Caco-2 (cell line): ENCODE data around the gene MED25. TPM values are rescaled to one million over a fixed set of nuclear protein-coding genes. Genes with fewer than 3 reads are reported as not detected.

Source experiments
- BruUV-seq: library from RNA; stranded (reverse); fragments of 400-500 nt; replicated peaks from 2 replicates; lab custom pipeline; 2021; lab: Mats Ljungman, UMichigan
- CTCF ChIA-PET: fragments of 300-600 bp; sonication (Branson Sonifier 250); formaldehyde crosslinking; loops from one replicate; lab custom pipeline; 2022; ENCODE audit warnings: antibody characterized with exemption; lab: Charles Lee
- POLR2A ChIA-PET: fragments of 300-600 bp; sonication (Branson Sonifier 250); formaldehyde crosslinking; loops from one replicate; lab custom pipeline; 2022; ENCODE audit warnings: antibody characterized with exemption; lab: Charles Lee
- DNase-seq, 2 experiments: peaks; one replicate each; pipeline versions ENCODE4 v3.0.0 to v3.0.0-alpha.2; 2020 to 2022
- H3K27me3 ChIP-seq: replicated peaks from 2 replicates; pipeline ENCODE4 v1.6.0; 2011; ENCODE audit warnings: low read length; ENCODE audit not compliant: control insufficient read depth, insufficient read depth
- H3K36me3 ChIP-seq: 2 replicates; pipeline ENCODE4 v1.5.1; 2011; ENCODE audit warnings: low read length; ENCODE audit not compliant: control insufficient read depth, insufficient read depth
- H3K4me1 ChIP-seq: fragments of 250-450 bp; sonication (Bioruptor Pico); 2 replicates; pipeline ENCODE4 v1.5.1; 2020; ENCODE audit warnings: mild to moderate bottlenecking
- H3K4me3 ChIP-seq: 2 replicates; pipeline ENCODE4 v1.5.1; 2011; ENCODE audit warnings: low read depth, mild to moderate bottlenecking, control low read depth, low read length
- H3K9me3 ChIP-seq: fragments of 250-450 bp; sonication (Bioruptor Pico); 2 replicates; pipeline ENCODE4 v1.5.1; 2020; ENCODE audit warnings: mild to moderate bottlenecking, moderate library complexity
- H3K27ac Mint-ChIP-seq: one replicate; pipeline ENCODE4 v1.8.0; 2022; ENCODE audit warnings: mixed read lengths; ENCODE audit not compliant: unreplicated experiment
- H3K27me3 Mint-ChIP-seq: one replicate; pipeline ENCODE4 v1.8.0; 2022; ENCODE audit warnings: mixed read lengths; ENCODE audit not compliant: insufficient read depth, unreplicated experiment
- H3K36me3 Mint-ChIP-seq: one replicate; pipeline ENCODE4 v1.8.0; 2022; ENCODE audit warnings: mild to moderate bottlenecking, mixed read lengths; ENCODE audit not compliant: insufficient read depth, unreplicated experiment
- H3K4me1 Mint-ChIP-seq: one replicate; pipeline ENCODE4 v1.8.0; 2022; ENCODE audit warnings: low read depth, mixed read lengths; ENCODE audit not compliant: unreplicated experiment
- H3K4me3 Mint-ChIP-seq: one replicate; pipeline ENCODE4 v1.8.0; 2022; ENCODE audit warnings: mild to moderate bottlenecking, moderate library complexity, mixed read lengths; ENCODE audit not compliant: unreplicated experiment
- H3K9me3 Mint-ChIP-seq: one replicate; pipeline ENCODE4 v1.8.0; 2022; ENCODE audit warnings: mixed read lengths; ENCODE audit not compliant: unreplicated experiment
- intact Hi-C: fragments of 100-400 bp; cut with micrococcal nuclease; formaldehyde crosslinking; loops from one replicate; pipeline ENCODE4 v1.10.0; 2022; ENCODE audit not compliant: unreplicated experiment
- total RNA-seq: library from RNA; stranded (reverse); gene quantifications from 2 replicates; pipeline ENCODE4 v1.2.3, GENCODE V29; 2022
- TF ChIP-seq, protein P1 (sequence below), 2 experiments: fragments of 200-600 bp in 1 of 2; IDR thresholded peaks; 1 replicate in 1 of 2; 2 replicates in 1 of 2; pipeline versions ENCODE4 v1.5.1 to v1.8.0; 2011 to 2022; ENCODE audit warnings: antibody characterized with exemption in 1 of 2, control low read depth in 1 of 2, inconsistent platforms in 1 of 2, low read depth in 1 of 2, low read length in 1 of 2, mild to moderate bottlenecking in 1 of 2, moderate library complexity in 1 of 2; ENCODE audit not compliant: insufficient read depth in 1 of 2, severe bottlenecking in 1 of 2, unreplicated experiment in 1 of 2

MED25 gene
- total RNA-seq, 1 experiment from 2014 or later: 102 TPM

DNA sequence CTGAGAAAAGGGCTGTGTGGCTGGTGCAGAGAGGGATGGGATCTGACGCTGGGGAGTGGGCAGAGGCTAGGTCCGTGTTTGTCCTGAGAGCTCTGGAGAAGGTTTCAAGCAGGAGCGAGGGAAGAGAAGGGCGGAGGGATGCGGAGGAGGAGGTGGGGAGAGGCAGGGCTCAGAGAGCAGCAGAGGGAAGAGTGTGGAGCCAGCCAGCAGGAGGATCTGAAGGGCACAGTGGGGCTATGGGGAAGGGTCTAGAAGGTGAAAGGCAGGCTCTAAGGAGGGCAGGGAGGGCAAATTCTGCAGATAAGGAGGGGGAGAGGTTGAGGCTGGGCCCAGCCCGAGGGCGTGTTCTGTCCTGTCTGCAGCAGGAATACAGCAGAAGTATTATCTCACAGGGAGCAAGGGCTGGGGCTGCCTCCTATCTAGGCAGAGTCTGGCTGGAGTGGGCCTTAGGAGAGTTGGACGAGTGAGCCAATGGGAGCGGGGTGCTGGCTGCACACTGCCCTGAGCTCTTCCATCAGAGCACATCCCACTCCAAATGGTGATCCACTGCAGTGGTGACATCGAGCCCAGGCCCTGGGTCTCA is 45.1 kb upstream of the MED25 start:
- CTCF ChIA-PET: no interaction called here

DNA sequence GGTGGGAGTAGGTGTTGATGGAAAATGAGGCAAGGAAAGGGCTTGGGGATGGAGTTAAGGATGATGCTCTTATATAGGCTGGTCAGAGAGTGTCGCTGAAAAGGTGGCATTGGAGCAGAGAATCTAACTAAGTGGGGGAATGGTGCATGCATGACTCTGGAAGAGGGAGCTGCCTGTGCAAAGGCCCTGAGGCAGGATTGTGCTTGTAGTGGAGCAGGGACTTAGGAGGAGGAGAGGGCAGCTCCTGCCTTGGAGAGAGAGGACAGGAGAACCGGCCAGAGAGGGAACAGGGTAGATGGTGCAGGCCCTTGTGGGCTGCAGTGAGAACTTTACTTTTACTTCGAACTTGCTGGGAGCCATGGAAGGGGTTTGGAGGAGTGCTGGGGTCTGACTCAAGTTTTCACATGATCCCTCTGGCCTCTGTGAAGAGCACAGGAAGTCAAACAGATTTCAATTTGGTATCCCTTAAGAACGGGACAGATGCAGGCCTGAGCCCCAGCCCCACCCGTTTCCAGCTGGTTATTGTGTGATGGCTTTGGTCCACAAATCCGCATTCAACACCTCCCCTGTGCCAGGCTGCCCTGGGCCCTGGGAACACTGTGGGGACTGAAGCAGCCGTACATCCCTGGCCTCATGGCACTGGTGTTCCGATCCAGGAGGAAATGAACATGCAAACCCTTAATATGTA is 44.3 kb upstream of the MED25 start:
- ChIA-PET CTCF (no interaction called here), POLR2A (no interaction called here)

More for the DNA sequence above, 45.1 kb upstream of the MED25 start:
- Histone ChIP-seq H3K36me3 (no peaks in the 10 kb centered on the region), H3K9me3 (no peaks in the 10 kb centered on the region), H3K4me3 (no peak overlapping the region), H3K27me3 (no peaks in the 10 kb centered on the region), H3K4me1 (peaks cover 18% of the 10 kb centered on the region)
- H3K4me3 Mint-ChIP-seq: no peak overlapping the region
- TF ChIP-seq, protein P1, sequence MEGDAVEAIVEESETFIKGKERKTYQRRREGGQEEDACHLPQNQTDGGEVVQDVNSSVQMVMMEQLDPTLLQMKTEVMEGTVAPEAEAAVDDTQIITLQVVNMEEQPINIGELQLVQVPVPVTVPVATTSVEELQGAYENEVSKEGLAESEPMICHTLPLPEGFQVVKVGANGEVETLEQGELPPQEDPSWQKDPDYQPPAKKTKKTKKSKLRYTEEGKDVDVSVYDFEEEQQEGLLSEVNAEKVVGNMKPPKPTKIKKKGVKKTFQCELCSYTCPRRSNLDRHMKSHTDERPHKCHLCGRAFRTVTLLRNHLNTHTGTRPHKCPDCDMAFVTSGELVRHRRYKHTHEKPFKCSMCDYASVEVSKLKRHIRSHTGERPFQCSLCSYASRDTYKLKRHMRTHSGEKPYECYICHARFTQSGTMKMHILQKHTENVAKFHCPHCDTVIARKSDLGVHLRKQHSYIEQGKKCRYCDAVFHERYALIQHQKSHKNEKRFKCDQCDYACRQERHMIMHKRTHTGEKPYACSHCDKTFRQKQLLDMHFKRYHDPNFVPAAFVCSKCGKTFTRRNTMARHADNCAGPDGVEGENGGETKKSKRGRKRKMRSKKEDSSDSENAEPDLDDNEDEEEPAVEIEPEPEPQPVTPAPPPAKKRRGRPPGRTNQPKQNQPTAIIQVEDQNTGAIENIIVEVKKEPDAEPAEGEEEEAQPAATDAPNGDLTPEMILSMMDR (IDR thresholded peaks at IDR 0.05; ENCODE audit: insufficient read depth in 1 of 2, low read depth in 1 of 2, low read length in 1 of 2, severe bottlenecking in 1 of 2, unreplicated experiment in 1 of 2): no peak
- BruUV-seq: no TSS peak
- H3K27me3 Mint-ChIP-seq: no peaks in the 10 kb centered on the region
- intact Hi-C loops: no loop called here
- peak in 1 of 2 experiments; percentile 57 for DNase-seq
- peak overlapping the region; percentile 7 for H3K27ac Mint-ChIP-seq
- peaks cover 21% of the 10 kb centered on the region for H3K4me1 Mint-ChIP-seq
- peaks cover 30% of the 10 kb centered on the region for H3K36me3 Mint-ChIP-seq
- H3K9me3 Mint-ChIP-seq: no peaks in the 10 kb centered on the region
- POLR2A ChIA-PET: no interaction called here

DNA sequence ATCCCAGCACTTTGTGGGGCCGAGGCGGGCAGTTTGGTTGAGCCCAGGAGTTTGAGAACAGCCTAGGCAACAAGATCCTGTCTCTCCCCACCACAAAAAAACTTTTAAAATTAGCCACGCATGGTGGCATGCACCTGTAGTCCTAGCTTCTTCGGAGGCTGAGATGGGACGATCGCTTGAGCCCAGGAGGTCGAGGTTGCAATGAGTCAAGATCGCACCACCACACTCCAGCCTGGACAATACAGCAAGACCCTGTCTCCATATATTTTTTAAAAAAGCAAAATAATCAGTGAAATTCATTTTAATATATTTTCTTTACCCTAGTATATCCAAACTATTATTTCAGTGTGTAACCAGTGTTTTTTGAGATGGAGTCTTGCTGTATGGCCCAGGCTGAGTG is 43.1 kb upstream of the MED25 start:
- Histone ChIP-seq H3K4me1 (peaks cover 16% of the 10 kb centered on the region), H3K36me3 (no peaks in the 10 kb centered on the region), H3K9me3 (no peaks in the 10 kb centered on the region), H3K4me3 (no peak overlapping the region), H3K27me3 (no peaks in the 10 kb centered on the region)
- Mint-ChIP-seq H3K27ac (no peak overlapping the region), H3K27me3 (no peaks in the 10 kb centered on the region), H3K9me3 (no peaks in the 10 kb centered on the region), H3K4me1 (peaks cover 14% of the 10 kb centered on the region), H3K36me3 (peaks cover 34% of the 10 kb centered on the region), H3K4me3 (no peak overlapping the region)
- CTCF ChIA-PET: no interaction called here
- POLR2A ChIA-PET: no interaction called here
- intact Hi-C loops: no loop called here
- TF ChIP-seq, protein P1 (IDR thresholded peaks at IDR 0.05; ENCODE audit: insufficient read depth in 1 of 2, low read depth in 1 of 2, low read length in 1 of 2, severe bottlenecking in 1 of 2, unreplicated experiment in 1 of 2): no peak
- BruUV-seq: no TSS peak
- no peak for DNase-seq

More for the DNA sequence above, 44.3 kb upstream of the MED25 start:
- H3K36me3 Mint-ChIP-seq: peaks cover 27% of the 10 kb centered on the region
- H3K27ac Mint-ChIP-seq: no peak overlapping the region
- H3K4me3 Mint-ChIP-seq: no peak overlapping the region
- H3K9me3 ChIP-seq: no peaks in the 10 kb centered on the region
- peaks cover 14% of the 10 kb centered on the region for H3K4me1 Mint-ChIP-seq
- H3K27me3 ChIP-seq: no peaks in the 10 kb centered on the region
- intact Hi-C loops: no loop called here
- H3K4me3 ChIP-seq: no peak overlapping the region
- BruUV-seq: no TSS peak
- TF ChIP-seq, protein P1 (IDR thresholded peaks at IDR 0.05; ENCODE audit: insufficient read depth in 1 of 2, low read depth in 1 of 2, low read length in 1 of 2, severe bottlenecking in 1 of 2, unreplicated experiment in 1 of 2): no peak
- H3K4me1 ChIP-seq: peaks cover 16% of the 10 kb centered on the region
- H3K36me3 ChIP-seq: no peaks in the 10 kb centered on the region
- H3K9me3 Mint-ChIP-seq: no peaks in the 10 kb centered on the region
- no peaks in the 10 kb centered on the region for H3K27me3 Mint-ChIP-seq
- no peak for DNase-seq
